ENCODE measurements around the gene NET1. TPM values are rescaled to one million over a fixed set of nuclear protein-coding genes. Genes with fewer than 3 reads are reported as not detected.

Gene NET1
- total RNA-seq, 1 experiment from 2014 or later, result 154 TPM

DNA sequence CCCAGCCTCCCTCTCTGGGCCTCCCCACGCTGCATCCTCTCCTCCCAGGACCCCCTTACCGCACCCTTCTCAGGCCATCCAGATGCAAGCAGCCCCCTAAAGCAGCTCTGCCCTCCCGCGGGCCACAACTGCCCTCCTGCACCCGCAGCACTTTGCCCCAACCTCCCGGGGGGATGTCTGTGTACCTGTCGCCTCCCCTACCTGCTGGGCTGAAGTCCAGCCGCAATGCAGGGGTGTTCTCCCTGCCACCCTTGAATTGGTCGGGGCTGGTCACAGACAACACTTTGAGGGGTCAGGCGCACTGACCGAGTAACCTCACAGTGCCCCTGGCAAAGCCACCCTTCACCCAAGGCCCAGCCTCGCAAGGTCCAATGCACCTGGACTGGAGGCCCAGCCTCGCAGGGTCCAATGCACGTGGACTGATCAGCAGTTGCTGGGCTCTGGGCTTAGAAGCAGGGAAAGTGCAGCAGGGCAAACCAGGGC, 95.3 kb downstream of the NET1 start:
- intact Hi-C loops (cut with micrococcal nuclease; ENCODE audit: unreplicated experiment), result no loop called here
- BruUV-seq (replicated peaks), result no TSS peak
- H3K4me3 Mint-ChIP-seq (ENCODE audit: low read depth, unreplicated experiment), result no peak overlapping the region
- CTCF ChIA-PET, result no interaction called here
- DNase-seq, result no peak
- TF ChIP-seq, protein P1, sequence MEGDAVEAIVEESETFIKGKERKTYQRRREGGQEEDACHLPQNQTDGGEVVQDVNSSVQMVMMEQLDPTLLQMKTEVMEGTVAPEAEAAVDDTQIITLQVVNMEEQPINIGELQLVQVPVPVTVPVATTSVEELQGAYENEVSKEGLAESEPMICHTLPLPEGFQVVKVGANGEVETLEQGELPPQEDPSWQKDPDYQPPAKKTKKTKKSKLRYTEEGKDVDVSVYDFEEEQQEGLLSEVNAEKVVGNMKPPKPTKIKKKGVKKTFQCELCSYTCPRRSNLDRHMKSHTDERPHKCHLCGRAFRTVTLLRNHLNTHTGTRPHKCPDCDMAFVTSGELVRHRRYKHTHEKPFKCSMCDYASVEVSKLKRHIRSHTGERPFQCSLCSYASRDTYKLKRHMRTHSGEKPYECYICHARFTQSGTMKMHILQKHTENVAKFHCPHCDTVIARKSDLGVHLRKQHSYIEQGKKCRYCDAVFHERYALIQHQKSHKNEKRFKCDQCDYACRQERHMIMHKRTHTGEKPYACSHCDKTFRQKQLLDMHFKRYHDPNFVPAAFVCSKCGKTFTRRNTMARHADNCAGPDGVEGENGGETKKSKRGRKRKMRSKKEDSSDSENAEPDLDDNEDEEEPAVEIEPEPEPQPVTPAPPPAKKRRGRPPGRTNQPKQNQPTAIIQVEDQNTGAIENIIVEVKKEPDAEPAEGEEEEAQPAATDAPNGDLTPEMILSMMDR (IDR thresholded peaks at IDR 0.05; ENCODE audit: unreplicated experiment), result no peak
- no peak overlapping the region for H3K27ac Mint-ChIP-seq (ENCODE audit: unreplicated experiment)
- H3K9me3 Mint-ChIP-seq (ENCODE audit: low read depth, unreplicated experiment), result no peaks in the 10 kb centered on the region
- H3K36me3 Mint-ChIP-seq (ENCODE audit: insufficient read depth, unreplicated experiment), result peaks cover 17% of the 10 kb centered on the region
- peaks cover 10% of the 10 kb centered on the region for H3K27me3 Mint-ChIP-seq (ENCODE audit: unreplicated experiment)
- H3K4me1 Mint-ChIP-seq (ENCODE audit: low read depth, unreplicated experiment), result peaks cover 31% of the 10 kb centered on the region

DNA sequence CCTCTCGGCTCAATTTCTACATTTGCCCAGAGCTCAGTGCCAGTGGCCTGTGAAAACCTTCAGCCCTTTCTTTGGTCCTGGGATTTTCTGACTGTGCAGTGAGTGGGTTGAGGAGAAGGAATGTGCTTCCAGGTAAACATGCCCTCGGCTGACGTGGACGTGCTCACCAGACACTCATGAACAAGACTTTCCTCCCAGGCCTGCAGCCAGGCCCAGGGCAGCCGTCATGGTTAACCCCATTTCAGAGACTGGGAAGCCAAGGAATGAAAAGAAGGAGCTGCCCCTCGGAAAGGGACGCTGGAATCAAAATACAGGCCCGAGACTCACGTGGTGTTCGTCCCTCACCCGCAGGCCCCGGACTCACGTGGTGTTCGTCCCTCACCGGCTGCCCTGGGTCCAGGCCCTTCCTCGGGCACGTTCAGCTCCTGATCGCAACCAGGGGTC, 95.8 kb downstream of the NET1 start:
- CTCF ChIA-PET, result no interaction called here
- intact Hi-C loops (cut with micrococcal nuclease; ENCODE audit: unreplicated experiment), result no loop called here
- Mint-ChIP-seq H3K27ac (ENCODE audit: unreplicated experiment) (no peak overlapping the region), H3K4me1 (ENCODE audit: low read depth, unreplicated experiment) (peaks cover 26% of the 10 kb centered on the region), H3K4me3 (ENCODE audit: low read depth, unreplicated experiment) (no peak overlapping the region), H3K9me3 (ENCODE audit: low read depth, unreplicated experiment) (no peaks in the 10 kb centered on the region), H3K36me3 (ENCODE audit: insufficient read depth, unreplicated experiment) (peaks cover 15% of the 10 kb centered on the region), H3K27me3 (ENCODE audit: unreplicated experiment) (peaks cover 10% of the 10 kb centered on the region)
- TF ChIP-seq, protein P1 (IDR thresholded peaks at IDR 0.05; ENCODE audit: unreplicated experiment), result no peak
- BruUV-seq (replicated peaks), result no TSS peak
- DNase-seq, result no peak

Other genes starting within 250 kb of the NET1 start
- not detected in 2 replicates for gene AKR1C8, start 227.4 kb upstream of the NET1 start, total RNA-seq (2022)
- 0.40 and 0.76 TPM in 2 replicates for gene AKR1C4, start 215.7 kb upstream of the NET1 start, total RNA-seq (2022)
- not detected in 2 replicates for gene UCN3, start 47.6 kb upstream of the NET1 start, total RNA-seq (2022)
- not detected in 2 replicates for gene TUBAL3, start 7.7 kb upstream of the NET1 start, total RNA-seq (2022)
- not detected in 2 replicates for gene CALML5, start 87.0 kb downstream of the NET1 start, total RNA-seq (2022)
- not detected in 2 replicates for gene CALML3, start 112.4 kb downstream of the NET1 start, total RNA-seq (2022)

Measured in Calu3 (cell line).